RWPE2 (cell line): ENCODE measurements around the gene SPTBN4.
"Not testable (repeated sequence)": the region's sequence is repeated elsewhere in the genome, so short reads cannot be mapped to it uniquely, and the experiment has no call there.

Experiments used
- ATAC-seq: fragments of 200-7000 bp; cut with Tn5 transposase; 3 replicates; pipeline ENCODE4 v1.9.1; 2021; ENCODE audit warnings: low read depth
- DNase-seq: peaks from one replicate; pipeline ENCODE4 v3.0.0-alpha.2; 2020; ENCODE audit warnings: low spot score
- H3K27ac ChIP-seq: fragments of 450-650 bp; 2 replicates; pipeline ENCODE4 v1.5.1; 2017; ENCODE audit warnings: mild to moderate bottlenecking; ENCODE audit not compliant: poor library complexity, severe bottlenecking
- H3K27me3 ChIP-seq: fragments of 250-450 bp; sonication (Bioruptor Pico); 2 replicates; pipeline ENCODE4 v1.5.1; 2021; ENCODE audit warnings: mild to moderate bottlenecking, moderate library complexity; ENCODE audit not compliant: insufficient read depth, poor library complexity, severe bottlenecking
- H3K36me3 ChIP-seq: fragments of 250-450 bp; sonication (Bioruptor Pico); 2 replicates; pipeline ENCODE4 v1.5.1; 2020; ENCODE audit warnings: low read depth, mild to moderate bottlenecking, moderate library complexity
- H3K4me1 ChIP-seq: fragments of 250-450 bp; sonication (Bioruptor Pico); 2 replicates; pipeline ENCODE4 v1.5.1; 2021; ENCODE audit warnings: mild to moderate bottlenecking, moderate library complexity; ENCODE audit not compliant: insufficient read depth, poor library complexity, severe bottlenecking
- H3K4me3 ChIP-seq: fragments of 250-450 bp; sonication (Bioruptor Pico); 2 replicates; pipeline ENCODE4 v1.5.1; 2021; ENCODE audit warnings: mild to moderate bottlenecking, moderate library complexity; ENCODE audit not compliant: severe bottlenecking
- H3K9me3 ChIP-seq: fragments of 250-450 bp; sonication (Bioruptor Pico); 2 replicates; pipeline ENCODE4 v1.5.1; 2021; ENCODE audit warnings: mild to moderate bottlenecking, moderate library complexity; ENCODE audit not compliant: severe bottlenecking
- CTCF ChIP-seq: fragments of 450-650 bp; IDR thresholded peaks from one replicate; pipeline ENCODE4 v1.5.1; 2017; ENCODE audit warnings: mild to moderate bottlenecking, moderate library complexity; ENCODE audit not compliant: poor library complexity, severe bottlenecking

SPTBN4 gene

GRCh38 chr19:40493778-40494177, 27.0 kb downstream of the SPTBN4 start:
- no peaks in the 10 kb centered on the region for H3K36me3 ChIP-seq
- H3K4me1 ChIP-seq = no peaks in the 10 kb centered on the region
- no peak overlapping the region for H3K27ac ChIP-seq
- no peak for TF ChIP-seq CTCF
- H3K4me3 ChIP-seq = no peak overlapping the region
- DNase-seq (no peak), ATAC-seq (no peak)
- H3K9me3 ChIP-seq = no peaks in the 10 kb centered on the region
- H3K27me3 ChIP-seq = no peaks in the 10 kb centered on the region

- no peak for TF ChIP-seq CTCF
- H3K9me3 ChIP-seq = no peaks in the 10 kb centered on the region
- ATAC-seq = no peak
- H3K27me3 ChIP-seq = no peaks in the 10 kb centered on the region
- no peak overlapping the region for H3K27ac ChIP-seq
- no peaks in the 10 kb centered on the region for H3K36me3 ChIP-seq
- DNase-seq = no peak
- no peaks in the 10 kb centered on the region for H3K4me1 ChIP-seq
- H3K4me3 ChIP-seq = no peak overlapping the region
Observed at GRCh38 chr19:40494191-40494838, 27.5 kb downstream of the SPTBN4 start.

- no peak overlapping the region for H3K4me3 ChIP-seq
- no peak for DNase-seq
- H3K36me3 ChIP-seq = no peaks in the 10 kb centered on the region
- H3K27ac ChIP-seq = no peak overlapping the region
- no peaks in the 10 kb centered on the region for H3K4me1 ChIP-seq
- no peak for TF ChIP-seq CTCF
- no peaks in the 10 kb centered on the region for H3K27me3 ChIP-seq
- H3K9me3 ChIP-seq = no peaks in the 10 kb centered on the region
- no peak for ATAC-seq
Observed at GRCh38 chr19:40497214-40497613, 30.4 kb downstream of the SPTBN4 start.

GRCh38 chr19:40499320-40499719, 32.5 kb downstream of the SPTBN4 start:
- ATAC-seq = no peak
- TF ChIP-seq CTCF = no peak
- DNase-seq = no peak

GRCh38 chr19:40500678-40501530, 34.1 kb downstream of the SPTBN4 start:
- ATAC-seq, DNase-seq, H3K27me3 ChIP-seq, H3K36me3 ChIP-seq, H3K4me1 ChIP-seq, H3K9me3 ChIP-seq, H3K27ac ChIP-seq, H3K4me3 ChIP-seq: not testable (repeated sequence)

More at GRCh38 chr19:40499320-40499719, 32.5 kb downstream of the SPTBN4 start:
- H3K4me3 ChIP-seq = no peak overlapping the region
- no peaks in the 10 kb centered on the region for H3K9me3 ChIP-seq
- no peaks in the 10 kb centered on the region for H3K36me3 ChIP-seq
- no peaks in the 10 kb centered on the region for H3K4me1 ChIP-seq
- H3K27me3 ChIP-seq = no peaks in the 10 kb centered on the region
- no peak overlapping the region for H3K27ac ChIP-seq
